ENCODE results near the gene MTSS2. TPM values are rescaled to one million over a fixed set of nuclear protein-coding genes. Genes with fewer than 3 reads are reported as not detected.

The MTSS2 gene
- total RNA-seq, 2 experiments from 2014 or later, result 2.0 to 2.5 TPM

GRCh38 chr16:70660672-70661350 lies 25.0 kb downstream of the MTSS2 start:
- CTCF ChIA-PET, result interaction anchor here (0.6 kb wide), 1 partner anchor 433 kb away, joined by 3 read pairs; no protein-coding TSS in a partner anchor

DNA sequence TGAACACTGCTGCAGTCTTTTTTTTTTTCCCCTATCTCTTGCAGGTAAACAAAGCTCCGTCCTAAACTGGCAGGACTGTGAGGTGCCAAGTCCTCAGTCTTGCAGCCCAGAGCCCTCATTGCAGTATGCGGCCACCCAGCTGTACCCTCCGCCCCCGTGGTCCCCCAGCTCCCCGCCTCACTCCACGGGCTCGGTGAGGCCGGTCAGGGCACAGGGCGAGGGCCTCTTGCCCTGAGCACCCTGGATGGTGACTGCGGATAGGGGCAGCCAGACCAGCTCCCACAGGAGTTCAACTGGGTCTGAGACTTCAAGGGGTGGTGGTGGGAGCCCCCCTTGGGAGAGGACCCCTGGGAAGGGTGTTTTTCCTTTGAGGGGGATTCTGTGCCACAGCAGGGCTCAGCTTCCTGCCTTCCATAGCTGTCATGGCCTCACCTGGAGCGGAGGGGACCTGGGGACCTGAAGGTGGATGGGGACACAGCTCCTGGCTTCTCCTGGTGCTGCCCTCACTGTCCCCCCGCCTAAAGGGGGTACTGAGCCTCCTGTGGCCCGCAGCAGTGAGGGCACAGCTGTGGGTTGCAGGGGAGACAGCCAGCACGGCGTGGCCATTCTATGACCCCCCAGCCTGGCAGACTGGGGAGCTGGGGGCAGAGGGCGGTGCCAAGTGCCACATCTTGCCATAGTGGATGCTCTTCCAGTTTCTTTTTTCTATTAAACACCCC lies 25.7 kb downstream of the MTSS2 start:
- ChIA-PET CTCF (interaction anchor here (0.6 kb wide), 1 partner anchor 433 kb away, joined by 3 read pairs; no protein-coding TSS in a partner anchor), POLR2A (no interaction called here)

More at GRCh38 chr16:70660672-70661350, 25.0 kb downstream of the MTSS2 start:
- POLR2A ChIA-PET, result no interaction called here

- POLR2A ChIA-PET, result no interaction called here
Measured at GRCh38 chr16:70659546-70659945, 26.3 kb downstream of the MTSS2 start.

DNA sequence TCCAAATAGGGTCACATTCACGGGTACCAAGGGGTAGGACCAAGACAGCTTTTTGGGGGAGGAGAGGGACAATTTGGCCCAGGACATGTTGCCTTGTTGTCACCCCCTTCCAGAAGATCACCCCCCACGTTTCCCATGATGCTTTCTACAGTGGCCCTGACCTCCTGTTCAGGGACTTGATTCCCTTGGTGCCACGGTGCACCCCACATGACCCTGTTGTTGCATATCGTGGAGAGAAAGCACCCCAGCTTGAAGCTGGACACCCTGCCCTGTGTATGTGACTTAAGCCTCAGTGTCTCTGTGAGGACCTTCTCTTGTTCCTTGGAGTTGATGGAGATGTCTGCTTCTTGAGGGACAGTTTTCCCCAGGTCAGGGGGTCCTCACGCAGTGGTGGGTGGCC lies 26.9 kb downstream of the MTSS2 start:
- ChIA-PET POLR2A (no interaction called here), CTCF (no interaction called here)

More at GRCh38 chr16:70659546-70659945, 26.3 kb downstream of the MTSS2 start:
- CTCF ChIA-PET, result no interaction called here

GRCh38 chr16:70657956-70658355 lies 27.9 kb downstream of the MTSS2 start:
- CTCF ChIA-PET, result no interaction called here

DNA sequence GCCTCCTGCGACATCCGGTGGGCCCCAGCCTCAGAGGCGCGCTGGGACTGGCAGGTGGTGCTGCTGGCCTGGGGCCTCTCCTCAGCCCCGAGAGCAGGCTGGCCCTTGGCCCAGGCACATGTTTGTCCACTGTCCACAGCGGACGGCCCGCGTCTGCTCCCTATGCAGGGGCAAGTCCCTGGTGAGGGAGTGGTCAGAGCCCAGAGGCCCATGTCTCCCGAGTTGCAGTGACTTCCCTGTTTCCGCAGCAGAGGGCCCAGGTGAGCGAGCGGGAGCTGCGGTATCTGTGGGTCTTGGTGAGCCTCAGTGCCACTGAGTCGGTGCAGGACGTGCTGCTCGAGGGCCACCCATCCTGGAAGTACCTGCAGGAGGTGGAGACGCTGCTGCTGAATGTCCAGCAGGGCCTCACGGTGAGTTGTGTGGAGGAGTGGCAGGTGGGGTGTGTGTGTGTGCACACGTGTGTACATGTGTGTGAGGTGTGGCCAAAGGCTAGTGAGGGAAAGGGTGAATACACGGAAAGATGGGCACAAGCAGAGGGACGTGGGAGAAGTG lies 29.1 kb downstream of the MTSS2 start:
- ChIA-PET POLR2A (no interaction called here), CTCF (no interaction called here)

More at GRCh38 chr16:70657956-70658355, 27.9 kb downstream of the MTSS2 start:
- POLR2A ChIA-PET, result no interaction called here

DNA sequence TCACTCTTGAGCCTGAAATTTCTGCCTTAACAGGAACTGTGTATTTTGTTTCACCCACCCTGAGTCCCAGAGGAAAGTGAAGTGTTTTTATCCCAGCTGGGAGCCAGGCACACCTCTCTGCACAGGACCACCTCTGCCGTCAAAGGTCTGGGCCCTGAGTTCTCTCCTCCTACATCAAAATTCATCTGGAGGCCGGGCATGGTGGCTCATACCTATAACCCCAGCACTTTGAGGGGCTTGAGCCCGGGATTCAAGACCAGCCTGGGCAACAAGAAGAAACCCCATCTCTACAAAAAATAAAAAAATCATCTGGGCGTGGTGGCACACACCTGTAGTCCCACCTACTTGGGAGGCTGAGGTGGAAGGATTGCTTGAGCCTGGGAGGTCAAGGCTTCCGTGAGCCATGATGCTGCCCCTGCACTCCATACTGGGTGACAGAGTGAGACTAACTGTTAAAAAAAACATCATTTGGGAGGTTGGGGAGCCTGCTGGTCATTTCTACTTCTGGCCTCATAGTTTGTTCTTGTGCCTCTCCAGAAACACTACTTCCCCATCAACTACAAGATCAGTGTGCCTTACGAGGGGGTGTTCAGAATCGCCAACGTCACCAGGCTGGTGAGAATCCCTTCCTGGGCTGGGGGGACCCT lies 29.7 kb downstream of the MTSS2 start:
- CTCF ChIA-PET, result no interaction called here
- POLR2A ChIA-PET, result no interaction called here

DNA sequence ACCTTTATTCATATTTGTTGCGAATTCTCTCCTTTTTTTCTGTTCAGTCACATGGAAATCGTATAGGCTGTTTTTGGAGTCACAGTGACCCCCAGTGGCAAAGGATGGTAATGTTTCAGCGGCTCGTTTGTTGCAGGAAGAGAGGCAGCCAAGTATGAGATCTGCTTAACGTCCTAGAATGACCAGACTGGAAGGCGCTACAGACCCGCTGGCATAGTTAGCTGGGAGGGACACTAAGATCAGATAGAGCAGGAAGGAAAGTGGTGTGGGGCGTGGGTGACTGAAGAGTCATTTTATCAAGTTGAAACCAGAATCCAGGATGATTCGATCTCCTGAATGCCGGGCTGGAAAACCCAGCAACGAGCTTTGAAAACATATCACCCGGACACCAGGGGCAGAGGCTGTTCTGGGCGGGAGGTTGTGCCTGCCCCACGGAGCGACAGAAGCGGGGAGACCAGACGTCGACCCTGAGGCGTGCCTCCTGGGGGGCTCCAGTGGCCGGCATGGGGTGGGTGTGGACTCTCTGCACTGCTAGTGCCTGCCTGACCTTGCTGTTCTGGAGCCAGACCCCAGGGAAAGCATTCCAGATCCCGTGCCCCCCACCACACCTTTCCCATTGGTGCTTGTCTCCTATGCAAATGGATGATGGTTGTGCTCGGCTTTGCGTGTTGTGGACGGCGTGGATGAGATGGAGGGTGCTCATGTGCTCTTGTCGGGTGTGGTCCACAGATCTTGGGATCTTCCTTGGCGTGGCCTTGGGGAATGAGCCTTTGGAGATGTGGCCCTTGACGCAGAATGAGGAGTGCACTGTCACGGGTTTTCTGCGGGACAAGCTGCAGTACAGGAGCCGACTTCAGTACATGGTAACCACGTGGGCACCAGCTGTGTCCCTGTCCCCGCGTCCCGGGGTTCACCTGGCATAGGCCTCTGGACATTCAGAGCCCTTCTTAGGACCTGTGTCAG lies 31.8 kb downstream of the MTSS2 start:
- CTCF ChIA-PET, result interaction anchor here (1.0 to 1.5 kb wide), 5 partner anchors 15 to 322 kb away, joined by 3 to 7 read pairs (median 3); no protein-coding TSS in a partner anchor
- POLR2A ChIA-PET, result no interaction called here

GRCh38 chr16:70653406-70653805 lies 32.4 kb downstream of the MTSS2 start:
- CTCF ChIA-PET, result interaction anchor here (0.6 to 1.5 kb wide), 8 partner anchors 15 to 323 kb away, joined by 3 read pairs; no protein-coding TSS in a partner anchor

DNA sequence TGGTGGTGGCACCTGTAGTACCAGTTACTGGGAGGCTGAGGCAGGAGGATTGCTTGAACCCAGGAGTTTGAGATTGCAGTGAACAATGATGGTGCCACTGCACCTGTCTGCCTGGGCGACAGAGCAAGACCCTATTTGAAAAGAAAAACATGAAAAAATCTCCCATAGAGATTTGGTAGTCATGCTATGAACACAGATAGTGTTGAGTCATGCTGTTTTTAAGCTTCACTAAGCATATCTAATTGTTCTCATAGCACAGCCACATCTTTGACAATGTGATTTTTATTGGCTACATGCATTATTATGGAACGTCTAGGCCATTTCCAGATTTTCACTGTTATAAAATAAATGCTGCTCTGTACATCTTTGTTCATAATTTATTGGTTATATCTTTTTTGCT lies 33.5 kb downstream of the MTSS2 start:
- CTCF ChIA-PET, result interaction anchor here (0.6 to 1.3 kb wide), 4 partner anchors 78 to 322 kb away, joined by 3 read pairs; no protein-coding TSS in a partner anchor
- POLR2A ChIA-PET, result no interaction called here

More at GRCh38 chr16:70653406-70653805, 32.4 kb downstream of the MTSS2 start:
- POLR2A ChIA-PET, result no interaction called here

DNA sequence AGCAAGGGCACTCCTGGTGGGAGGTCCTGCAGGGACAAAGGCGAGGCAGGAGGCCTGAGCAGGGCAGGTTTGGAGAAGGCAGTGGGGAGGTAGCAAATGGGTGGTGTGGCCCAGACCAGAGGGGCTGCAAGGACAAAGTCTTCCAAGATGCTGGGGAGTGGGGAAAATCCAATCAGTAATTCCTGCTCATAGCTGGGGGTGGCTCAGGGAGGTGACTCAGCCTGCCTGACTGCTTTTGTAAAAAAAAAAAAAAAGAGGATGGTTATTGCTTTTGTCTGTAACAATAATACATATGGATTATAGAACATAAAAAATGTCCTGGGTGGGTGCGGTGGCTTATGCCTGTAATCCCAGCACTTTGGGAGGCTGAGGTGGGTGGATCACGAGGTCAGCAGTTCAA lies 34.3 kb downstream of the MTSS2 start:
- ChIA-PET POLR2A (no interaction called here), CTCF (interaction anchor here (0.9 to 1.1 kb wide), 2 partner anchors 77 to 120 kb away, joined by 3 read pairs; no protein-coding TSS in a partner anchor)

GRCh38 chr16:70650216-70650615 lies 35.6 kb downstream of the MTSS2 start:
- POLR2A ChIA-PET, result no interaction called here
- CTCF ChIA-PET, result no interaction called here

- ChIA-PET CTCF (no interaction called here), POLR2A (no interaction called here)
Measured at GRCh38 chr16:70649300-70649699, 36.6 kb downstream of the MTSS2 start.

- POLR2A ChIA-PET, result no interaction called here
Measured at GRCh38 chr16:70648606-70649005, 37.2 kb downstream of the MTSS2 start.

DNA sequence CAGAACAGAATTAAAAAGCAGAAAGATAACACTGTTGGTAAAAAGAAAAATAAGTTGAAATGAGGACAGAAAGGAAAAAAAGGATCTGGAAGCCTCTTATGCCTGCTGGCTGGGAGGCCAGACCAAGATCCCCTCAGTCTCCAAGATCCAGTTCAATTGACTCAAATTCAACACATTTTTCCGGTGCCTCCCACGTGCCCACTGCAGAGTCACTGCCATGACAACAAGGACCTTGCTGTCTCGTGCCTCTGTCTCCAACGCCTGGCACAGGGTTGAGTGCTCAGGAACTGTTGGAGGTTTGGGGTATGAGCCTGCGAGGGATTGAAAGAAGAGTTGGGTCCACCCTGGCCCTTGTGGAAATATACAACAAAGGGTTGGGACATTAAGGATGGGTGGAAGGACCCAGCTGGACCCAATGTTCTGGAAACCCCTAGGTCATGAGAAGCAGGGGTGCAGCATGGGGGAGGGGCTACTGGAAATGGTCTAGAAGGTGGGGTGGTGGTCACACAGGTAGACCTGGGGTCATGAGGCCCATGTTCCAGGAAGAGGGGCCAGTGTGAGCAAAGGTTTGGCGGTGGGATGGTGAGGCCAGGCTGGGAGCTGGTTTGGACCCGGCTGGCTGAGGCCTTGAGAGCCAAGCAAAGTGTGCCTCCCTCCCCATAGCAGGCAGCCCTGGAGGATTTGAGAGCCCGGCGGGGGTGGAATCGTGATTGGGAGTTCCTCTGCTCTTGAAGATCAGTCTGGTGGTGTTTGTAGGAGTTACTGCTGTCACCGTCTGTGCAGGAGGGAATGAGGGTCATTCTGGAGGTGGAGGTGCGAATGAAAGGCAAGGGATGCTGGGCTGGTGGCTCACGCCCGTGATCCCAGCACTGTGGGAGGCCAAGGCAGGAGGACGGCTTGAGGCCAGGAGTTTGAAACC lies 38.2 kb downstream of the MTSS2 start:
- CTCF ChIA-PET, result no interaction called here
- POLR2A ChIA-PET, result no interaction called here

More at GRCh38 chr16:70648606-70649005, 37.2 kb downstream of the MTSS2 start:
- CTCF ChIA-PET, result interaction anchor here (0.6 to 0.7 kb wide), 2 partner anchors 36 to 210 kb away, joined by 3 read pairs; no protein-coding TSS in a partner anchor

DNA sequence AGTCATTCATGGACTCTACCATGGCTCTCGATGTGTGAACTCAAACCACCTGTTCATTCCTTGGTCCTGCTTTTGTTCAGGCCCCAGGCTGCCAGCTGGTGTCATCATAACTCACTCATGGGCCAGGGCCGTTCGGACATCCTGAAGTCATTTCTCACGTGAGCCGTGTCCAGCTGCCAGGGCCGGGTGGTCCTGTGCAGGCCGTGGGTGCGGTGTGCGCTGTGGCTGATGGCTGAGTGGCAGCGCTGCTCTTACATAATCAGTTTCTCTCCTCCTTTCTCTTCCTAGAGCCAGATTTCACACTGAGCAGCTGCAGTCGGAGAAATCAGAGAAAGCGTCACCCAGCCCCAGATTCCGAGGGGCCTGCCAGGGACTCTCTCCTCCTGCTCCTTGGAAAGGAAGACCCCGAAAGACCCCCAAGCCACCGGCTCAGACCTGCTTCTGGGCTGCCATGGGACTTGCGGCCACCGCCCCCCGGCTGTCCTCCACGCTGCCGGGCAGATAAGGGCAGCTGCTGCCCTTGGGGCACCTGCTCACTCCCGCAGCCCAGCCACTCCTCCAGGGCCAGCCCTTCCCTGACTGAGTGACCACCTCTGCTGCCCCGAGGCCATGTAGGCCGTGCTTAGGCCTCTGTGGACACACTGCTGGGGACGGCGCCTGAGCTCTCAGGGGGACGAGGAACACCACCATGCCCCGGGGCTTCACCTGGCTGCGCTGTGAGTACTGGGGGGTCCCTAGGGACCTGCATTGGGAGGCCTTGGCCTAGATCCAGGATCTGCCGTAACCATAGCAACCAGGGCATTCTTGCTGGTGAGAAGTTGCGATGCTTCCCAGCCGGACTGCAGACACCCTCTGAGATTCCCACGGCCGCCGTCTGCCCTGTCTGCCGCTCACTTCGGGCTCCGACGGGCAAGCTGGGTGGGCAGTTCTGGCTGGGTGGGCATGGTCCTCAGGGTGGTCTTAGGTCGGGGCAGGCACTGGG lies 39.3 kb downstream of the MTSS2 start, which contains the start of gene IL34:
Gene IL34, plus strand, starts transcription at position 300 of the 982 bp plus-strand sequence. Its CDS starts 389 bp downstream, at position 689.
- ChIA-PET CTCF (interaction anchor here (0.6 kb wide), 1 partner anchor 360 kb away, joined by 3 read pairs; no protein-coding TSS in a partner anchor), POLR2A (no interaction called here)
